Neuronal stem cell (in vitro differentiated cells): Measurements from ENCODE around the gene MS4A3.

Source experiments
- DNase-seq: peaks from one replicate; pipeline ENCODE4 v3.0.0-alpha.2; 2013; ENCODE audit warnings: low spot score
- H2AFZ ChIP-seq: one replicate; pipeline ENCODE4 v1.6.1; 2013; ENCODE audit warnings: mild to moderate bottlenecking, low read length, inconsistent platforms
- H2AK5ac ChIP-seq: 2 replicates; pipeline ENCODE4 v1.6.1; 2013; ENCODE audit warnings: low read depth, mild to moderate bottlenecking, inconsistent platforms, low read length, moderate library complexity, mixed read lengths
- H2BK120ac ChIP-seq: 2 replicates; pipeline ENCODE4 v1.6.1; 2013; ENCODE audit warnings: low read depth, mild to moderate bottlenecking, inconsistent platforms, low read length, moderate library complexity, mixed read lengths
- H2BK12ac ChIP-seq: one replicate; pipeline ENCODE4 v1.6.1; 2013; ENCODE audit warnings: low read length, inconsistent platforms
- H2BK15ac ChIP-seq: 2 replicates; pipeline ENCODE4 v1.6.1; 2013; ENCODE audit warnings: mild to moderate bottlenecking, low read length, inconsistent platforms, mixed read lengths
- H2BK5ac ChIP-seq: one replicate; pipeline ENCODE4 v1.6.1; 2013; ENCODE audit warnings: inconsistent platforms, mild to moderate bottlenecking, low read length, moderate library complexity
- H3K14ac ChIP-seq: one replicate; pipeline ENCODE4 v1.6.1; 2013; ENCODE audit warnings: low read length, inconsistent platforms
- H3K18ac ChIP-seq: 2 replicates; pipeline ENCODE4 v1.6.1; 2013; ENCODE audit warnings: low read length, inconsistent platforms
- H3K23ac ChIP-seq: 2 replicates; pipeline ENCODE4 v1.6.1; 2013; ENCODE audit warnings: low read depth, mild to moderate bottlenecking, mixed read lengths, low read length, inconsistent platforms; ENCODE audit not compliant: poor library complexity
- H3K27ac ChIP-seq: replicated peaks from 3 replicates; pipeline ENCODE4 v1.5.1; 2013; ENCODE audit warnings: low read length, inconsistent platforms
- H3K27me3 ChIP-seq, 3 experiments: 2 replicates each; pipeline ENCODE4 v1.6.1; 2013; ENCODE audit warnings: low read length in 3 of 3, mild to moderate bottlenecking in 2 of 3, inconsistent platforms in 1 of 3, low read depth in 1 of 3, mixed read lengths in 1 of 3, moderate library complexity in 1 of 3; ENCODE audit not compliant: control insufficient read depth in 3 of 3, insufficient read depth in 3 of 3
- H3K36me3 ChIP-seq, 2 donors: replicated peaks in 1 of 2; 2 replicates each; pipeline ENCODE4 v1.6.1; 2013; ENCODE audit warnings: low read length in 2 of 2; ENCODE audit not compliant: control insufficient read depth in 2 of 2, insufficient read depth in 2 of 2
- H3K4ac ChIP-seq: 2 replicates; pipeline ENCODE4 v1.6.1; 2013; ENCODE audit warnings: inconsistent platforms, mild to moderate bottlenecking, low read length, moderate library complexity
- H3K4me1 ChIP-seq, 2 donors: 1 replicate in 1 of 2; 2 replicates in 1 of 2; pipeline ENCODE4 v1.6.1; 2013; ENCODE audit warnings: low read length in 2 of 2, low read depth in 1 of 2; ENCODE audit not compliant: control insufficient read depth in 2 of 2, insufficient read depth in 1 of 2
- H3K4me2 ChIP-seq: one replicate; pipeline ENCODE4 v1.6.1; 2013; ENCODE audit warnings: mild to moderate bottlenecking, low read length, inconsistent platforms; ENCODE audit not compliant: insufficient read depth, poor library complexity, severe bottlenecking
- H3K4me3 ChIP-seq, 2 donors: 2 replicates each; pipeline ENCODE4 v1.5.1; 2013; ENCODE audit warnings: low read length in 2 of 2, mild to moderate bottlenecking in 2 of 2, inconsistent platforms in 1 of 2, moderate library complexity in 1 of 2
- H3K79me1 ChIP-seq: one replicate; pipeline ENCODE4 v1.6.1; 2013; ENCODE audit warnings: low read depth, mild to moderate bottlenecking, inconsistent platforms, low read length, moderate library complexity
- H3K9ac ChIP-seq: one replicate; pipeline ENCODE4 v1.6.1; 2013; ENCODE audit warnings: mild to moderate bottlenecking, low read depth, low read length, inconsistent platforms; ENCODE audit not compliant: poor library complexity
- H3K9me3 ChIP-seq, 2 donors: replicated peaks in 1 of 2; 2 replicates each; pipeline versions ENCODE3 to v1.6.1; 2013; ENCODE audit warnings: low read length in 2 of 2, mild to moderate bottlenecking in 2 of 2, inconsistent platforms in 1 of 2, low read depth in 1 of 2, mixed read lengths in 1 of 2, moderate library complexity in 1 of 2; ENCODE audit not compliant: control insufficient read depth in 2 of 2, insufficient read depth in 1 of 2
- H4K8ac ChIP-seq: one replicate; pipeline ENCODE4 v1.6.1; 2013; ENCODE audit warnings: low read depth, mild to moderate bottlenecking, inconsistent platforms, low read length, moderate library complexity
- H4K91ac ChIP-seq: one replicate; pipeline ENCODE4 v1.6.1; 2013; ENCODE audit warnings: low read length, low read depth, mild to moderate bottlenecking, inconsistent platforms; ENCODE audit not compliant: poor library complexity
- WGBS, 2 donors: extraction: QIAGEN DNeasy Blood & Tissue Kit; methylation state at CpG; one replicate each; pipeline ENCODE4 v1.1.7; 2013; ENCODE audit warnings: missing lambda C conversion rate in 2 of 2, mixed read lengths in 1 of 2; ENCODE audit not compliant: insufficient read length in 2 of 2, insufficient replicate concordance in 1 of 2; ENCODE audit errors: extremely low coverage in 2 of 2; 5-methylcytosine and 5-hydroxymethylcytosine counted together

MS4A3 gene

DNA sequence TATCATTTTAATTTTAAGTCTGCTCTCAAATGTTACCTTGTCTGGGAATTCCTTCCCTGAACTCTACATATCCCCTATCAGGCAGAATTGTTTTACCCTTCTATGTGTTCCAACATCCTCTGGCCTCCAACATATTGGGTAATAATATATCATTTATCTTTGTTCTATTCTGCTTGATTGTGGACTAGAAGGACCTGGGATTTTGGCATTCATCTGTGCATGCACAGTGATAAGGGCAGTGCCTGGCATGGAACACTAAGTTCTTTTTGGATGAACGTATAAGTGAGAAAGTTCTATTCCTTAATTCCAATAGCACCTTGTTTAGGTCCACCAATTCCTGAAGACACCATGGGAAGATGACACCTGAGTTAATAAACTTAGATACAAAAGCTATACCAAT is 30.8 kb downstream of the MS4A3 start:
- Histone ChIP-seq H3K4me1 (no peaks in the 10 kb centered on the region), H3K14ac (no peak overlapping the region), H3K4me2 (no peak overlapping the region), H3K4ac (no peak overlapping the region), H4K8ac (no peak overlapping the region), H3K36me3 (no peaks in the 10 kb centered on the region), H2AFZ (no peak overlapping the region), H3K27me3 (no peaks in the 10 kb centered on the region), H4K91ac (no peak overlapping the region), H2AK5ac (no peak overlapping the region), H2BK12ac (no peak overlapping the region), H2BK15ac (no peak overlapping the region), H3K4me3 (no peak overlapping the region), H2BK120ac (no peak overlapping the region), H3K18ac (no peak overlapping the region), H3K9me3 (no peaks in the 10 kb centered on the region), H3K79me1 (no peaks in the 10 kb centered on the region), H2BK5ac (no peak overlapping the region), H3K27ac (no peak overlapping the region), H3K23ac (no peak overlapping the region), H3K9ac (no peak overlapping the region)
- WGBS, 2 donors = no CpG with 5 or more reads among the region's 1 CpG
- DNase-seq = no peak

DNA sequence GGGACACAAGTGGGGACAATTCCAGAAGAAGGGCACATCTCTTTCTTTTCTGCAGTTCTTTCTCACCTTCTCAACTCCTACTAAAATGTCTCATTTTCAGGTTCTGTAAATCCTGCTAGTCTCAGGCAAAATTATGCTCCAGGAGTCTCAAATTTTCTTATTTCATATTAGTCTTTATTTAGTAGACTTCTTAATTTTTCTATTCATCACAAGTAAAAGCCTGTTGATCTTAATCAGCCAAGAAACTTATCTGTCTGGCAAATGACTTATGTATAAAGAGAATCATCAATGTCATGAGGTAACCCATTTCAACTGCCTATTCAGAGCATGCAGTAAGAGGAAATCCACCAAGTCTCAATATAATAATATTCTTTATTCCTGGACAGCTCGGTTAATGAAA is 31.9 kb downstream of the MS4A3 start, which contains the start of gene MS4A2:
Gene MS4A2, plus strand, starts transcription at position 301 of the 400 bp plus-strand sequence. CDS start 102 bp downstream, outside the sequence.
- Histone ChIP-seq H3K23ac (no peak within 1 kb of the TSS), H3K36me3 (no peaks in the 10 kb centered on the region), H3K79me1 (no peaks in the 10 kb centered on the region), H3K18ac (no peak within 1 kb of the TSS), H3K9ac (no peak within 1 kb of the TSS), H2BK120ac (no peak within 1 kb of the TSS), H2BK12ac (no peak within 1 kb of the TSS), H3K27me3 (no peaks in the 10 kb centered on the region), H2BK5ac (no peak within 1 kb of the TSS), H3K14ac (no peak within 1 kb of the TSS), H3K4me1 (no peaks in the 10 kb centered on the region), H3K4me3 (no peak within 1 kb of the TSS), H4K8ac (no peak within 1 kb of the TSS), H4K91ac (no peak within 1 kb of the TSS), H2AK5ac (no peak within 1 kb of the TSS), H3K4ac (no peak within 1 kb of the TSS), H2AFZ (no peak within 1 kb of the TSS), H3K4me2 (no peak within 1 kb of the TSS), H3K27ac (no peak within 1 kb of the TSS), H3K9me3 (no peaks in the 10 kb centered on the region), H2BK15ac (no peak within 1 kb of the TSS)
- DNase-seq = no peak
- no CpG with 5 or more reads among the region's 1 CpG for WGBS, 2 donors

DNA sequence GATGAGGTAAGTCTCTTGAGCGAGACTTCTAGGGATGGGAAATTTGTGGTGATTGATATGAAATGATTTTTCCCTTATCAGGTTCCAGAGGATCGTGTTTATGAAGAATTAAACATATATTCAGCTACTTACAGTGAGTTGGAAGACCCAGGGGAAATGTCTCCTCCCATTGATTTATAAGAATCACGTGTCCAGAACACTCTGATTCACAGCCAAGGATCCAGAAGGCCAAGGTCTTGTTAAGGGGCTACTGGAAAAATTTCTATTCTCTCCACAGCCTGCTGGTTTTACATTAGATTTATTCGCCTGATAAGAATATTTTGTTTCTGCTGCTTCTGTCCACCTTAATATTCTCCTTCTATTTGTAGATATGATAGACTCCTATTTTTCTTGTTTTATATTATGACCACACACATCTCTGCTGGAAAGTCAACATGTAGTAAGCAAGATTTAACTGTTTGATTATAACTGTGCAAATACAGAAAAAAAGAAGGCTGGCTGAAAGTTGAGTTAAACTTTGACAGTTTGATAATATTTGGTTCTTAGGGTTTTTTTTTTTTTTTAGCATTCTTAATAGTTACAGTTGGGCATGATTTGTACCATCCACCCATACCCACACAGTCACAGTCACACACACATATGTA is 39.1 kb downstream of the MS4A3 start:
- Histone ChIP-seq H2BK15ac (no peak overlapping the region), H2BK120ac (no peak overlapping the region), H3K4me2 (no peak overlapping the region), H3K36me3 (no peaks in the 10 kb centered on the region), H3K4me1 (no peaks in the 10 kb centered on the region), H2BK12ac (no peak overlapping the region), H4K91ac (no peak overlapping the region), H3K79me1 (no peaks in the 10 kb centered on the region), H3K4ac (no peak overlapping the region), H3K18ac (no peak overlapping the region), H3K14ac (no peak overlapping the region), H3K9ac (no peak overlapping the region), H2AFZ (no peak overlapping the region), H4K8ac (no peak overlapping the region), H3K27me3 (no peaks in the 10 kb centered on the region), H3K9me3 (no peaks in the 10 kb centered on the region), H2BK5ac (no peak overlapping the region), H3K4me3 (no peak overlapping the region), H2AK5ac (no peak overlapping the region), H3K27ac (no peak overlapping the region), H3K23ac (no peak overlapping the region)
- no CpG with 5 or more reads among the region's 4 CpGs for WGBS, 2 donors
- DNase-seq = no peak

DNA sequence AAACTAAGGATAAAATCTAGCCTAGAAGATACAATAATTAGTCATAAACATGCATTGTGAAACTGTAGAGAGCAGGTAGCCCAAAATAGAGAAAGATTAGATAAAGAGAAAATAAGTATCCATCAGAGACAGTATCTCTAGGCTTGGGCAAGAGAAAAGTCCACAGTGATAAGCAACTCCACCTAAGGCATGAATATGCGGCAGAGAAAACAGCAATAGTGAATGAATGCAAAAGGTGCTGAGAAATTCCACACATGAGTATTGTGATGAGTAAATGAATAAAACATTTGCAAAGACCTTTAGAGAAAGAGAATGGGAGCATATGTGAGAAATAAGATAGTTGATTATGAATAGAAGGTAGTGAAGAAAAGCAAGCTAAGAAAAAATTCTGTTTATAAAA is 40.7 kb downstream of the MS4A3 start:
- Histone ChIP-seq H3K18ac (no peak overlapping the region), H4K91ac (no peak overlapping the region), H3K9me3 (no peaks in the 10 kb centered on the region), H2BK12ac (no peak overlapping the region), H3K4ac (no peak overlapping the region), H2BK15ac (no peak overlapping the region), H3K4me2 (no peak overlapping the region), H3K36me3 (no peaks in the 10 kb centered on the region), H2AK5ac (no peak overlapping the region), H3K79me1 (no peaks in the 10 kb centered on the region), H3K4me1 (no peaks in the 10 kb centered on the region), H3K27ac (no peak overlapping the region), H3K23ac (no peak overlapping the region), H4K8ac (no peak overlapping the region), H2AFZ (no peak overlapping the region), H3K14ac (no peak overlapping the region), H3K27me3 (no peaks in the 10 kb centered on the region), H3K4me3 (no peak overlapping the region), H2BK5ac (no peak overlapping the region), H3K9ac (no peak overlapping the region), H2BK120ac (no peak overlapping the region)
- no CpG with 5 or more reads among the region's 1 CpG for WGBS, 2 donors
- no peak for DNase-seq
